ENCODE results near the gene CHRNA4.

The CHRNA4 gene

GRCh38 chr20:63401384-63402110, 40.4 kb upstream of the CHRNA4 start:
- no peak overlapping the region for H2AFZ ChIP-seq (ENCODE audit: low read length)
- H3K79me2 ChIP-seq (ENCODE audit: insufficient read depth, low read length): no peaks in the 10 kb centered on the region
- no peaks in the 10 kb centered on the region for H3K4me1 ChIP-seq (ENCODE audit: insufficient read depth, low read length, poor library complexity, severe bottlenecking)
- no peak overlapping the region for H3K4me3 ChIP-seq (ENCODE audit: low read length, poor library complexity, severe bottlenecking)
- no peaks in the 10 kb centered on the region for H3K9me3 ChIP-seq (ENCODE audit: insufficient read depth, low read depth, low read length)
- H3K9me2 ChIP-seq (replicated peaks; ENCODE audit: low read depth, low read length): no peaks in the 10 kb centered on the region
- H3F3A ChIP-seq (ENCODE audit: low read depth): no peaks in the 10 kb centered on the region
- H3K9ac ChIP-seq (ENCODE audit: low read depth, low read length, poor library complexity, severe bottlenecking): no peak overlapping the region
- TF ChIP-seq EZH2phosphoT487 (IDR thresholded peaks at IDR 0.05; ENCODE audit: borderline replicate concordance) (no peak), CTCF (conservative IDR thresholded peaks at IDR 0.05; ENCODE audit: low read length) (no peak)
- H3K36me3 ChIP-seq (ENCODE audit: insufficient read depth, low read length): no peaks in the 10 kb centered on the region
- no peak overlapping the region for H3K4me2 ChIP-seq (ENCODE audit: low read depth, low read length, poor library complexity, severe bottlenecking)
- no peaks in the 10 kb centered on the region for H4K20me1 ChIP-seq (ENCODE audit: insufficient read depth, low read length, poor library complexity, severe bottlenecking)
- no peaks in the 10 kb centered on the region for H3K27me3 ChIP-seq (ENCODE audit: insufficient read depth, low read length, poor library complexity, severe bottlenecking)

- H3K9me2 ChIP-seq (replicated peaks; ENCODE audit: low read depth, low read length): no peaks in the 10 kb centered on the region
- no peaks in the 10 kb centered on the region for H3K79me2 ChIP-seq (ENCODE audit: insufficient read depth, low read length)
- H3K4me3 ChIP-seq (ENCODE audit: low read length, poor library complexity, severe bottlenecking): no peak overlapping the region
- no peaks in the 10 kb centered on the region for H4K20me1 ChIP-seq (ENCODE audit: insufficient read depth, low read length, poor library complexity, severe bottlenecking)
- no peak overlapping the region for H3K9ac ChIP-seq (ENCODE audit: low read depth, low read length, poor library complexity, severe bottlenecking)
- H3K27me3 ChIP-seq (ENCODE audit: insufficient read depth, low read length, poor library complexity, severe bottlenecking): no peaks in the 10 kb centered on the region
- H3F3A ChIP-seq (ENCODE audit: low read depth): no peaks in the 10 kb centered on the region
- no peaks in the 10 kb centered on the region for H3K36me3 ChIP-seq (ENCODE audit: insufficient read depth, low read length)
- no peaks in the 10 kb centered on the region for H3K4me1 ChIP-seq (ENCODE audit: insufficient read depth, low read length, poor library complexity, severe bottlenecking)
- no peaks in the 10 kb centered on the region for H3K9me3 ChIP-seq (ENCODE audit: insufficient read depth, low read depth, low read length)
- no peak overlapping the region for H2AFZ ChIP-seq (ENCODE audit: low read length)
- no peak overlapping the region for H3K4me2 ChIP-seq (ENCODE audit: low read depth, low read length, poor library complexity, severe bottlenecking)
- TF ChIP-seq CTCF (conservative IDR thresholded peaks at IDR 0.05; ENCODE audit: low read length): no peak
- no peak for TF ChIP-seq EZH2phosphoT487 (IDR thresholded peaks at IDR 0.05; ENCODE audit: borderline replicate concordance)
These were observed 39.5 kb upstream of the CHRNA4 start for GRCh38 chr20:63400486-63401210.

GRCh38 chr20:63399596-63400375, 38.6 kb upstream of the CHRNA4 start:
- no peak overlapping the region for H2AFZ ChIP-seq (ENCODE audit: low read length)
- H3K9me2 ChIP-seq (replicated peaks; ENCODE audit: low read depth, low read length): no peaks in the 10 kb centered on the region
- H3K9me3 ChIP-seq (ENCODE audit: insufficient read depth, low read depth, low read length): no peaks in the 10 kb centered on the region
- TF ChIP-seq EZH2phosphoT487 (IDR thresholded peaks at IDR 0.05; ENCODE audit: borderline replicate concordance): no peak
- no peak for TF ChIP-seq CTCF (conservative IDR thresholded peaks at IDR 0.05; ENCODE audit: low read length)
- H4K20me1 ChIP-seq (ENCODE audit: insufficient read depth, low read length, poor library complexity, severe bottlenecking): no peaks in the 10 kb centered on the region
- H3K4me3 ChIP-seq (ENCODE audit: low read length, poor library complexity, severe bottlenecking): no peak overlapping the region
- H3F3A ChIP-seq (ENCODE audit: low read depth): no peaks in the 10 kb centered on the region
- H3K27me3 ChIP-seq (ENCODE audit: insufficient read depth, low read length, poor library complexity, severe bottlenecking): no peaks in the 10 kb centered on the region
- H3K79me2 ChIP-seq (ENCODE audit: insufficient read depth, low read length): no peaks in the 10 kb centered on the region
- no peaks in the 10 kb centered on the region for H3K4me1 ChIP-seq (ENCODE audit: insufficient read depth, low read length, poor library complexity, severe bottlenecking)
- no peaks in the 10 kb centered on the region for H3K36me3 ChIP-seq (ENCODE audit: insufficient read depth, low read length)
- no peak overlapping the region for H3K4me2 ChIP-seq (ENCODE audit: low read depth, low read length, poor library complexity, severe bottlenecking)
- H3K9ac ChIP-seq (ENCODE audit: low read depth, low read length, poor library complexity, severe bottlenecking): no peak overlapping the region

All from Loucy (cell line).